H1 (cell line): Measurements from ENCODE around the gene HMG20A. TPM values are rescaled to one million over a fixed set of nuclear protein-coding genes. Genes with fewer than 3 reads are reported as not detected.

ENCODE experiments used
- EGR1 ChIP-seq: IDR thresholded peaks from 2 replicates; pipeline ENCODE4 v1.6.1; 2011; ENCODE audit warnings: low read depth, low read length, borderline replicate concordance
- EZH2 ChIP-seq: fragments of 200-600 bp; sonication (generic); IDR thresholded peaks from 2 replicates; pipeline ENCODE4 v1.7.1; 2012; ENCODE audit warnings: low read depth, mild to moderate bottlenecking, moderate library complexity, low read length, inconsistent platforms; ENCODE audit not compliant: severe bottlenecking
- NANOG ChIP-seq: IDR thresholded peaks from 2 replicates; pipeline ENCODE4 v1.6.1; 2011; ENCODE audit warnings: low read length, low read depth, mild to moderate bottlenecking, inconsistent platforms; ENCODE audit not compliant: insufficient read depth, poor library complexity, severe bottlenecking
- ZNF274 ChIP-seq: IDR thresholded peaks from 2 replicates; pipeline ENCODE4 v1.7.0; 2012; ENCODE audit warnings: low read length, borderline replicate concordance; ENCODE audit errors: extremely low read depth
- polyA plus RNA-seq, 7 experiments: library from polyadenylated mRNA; depleted of rRNA in 3 of 7; stranded (reverse) in 5 of 7; unstranded in 2 of 7; fragments of >200 nt in 5 of 7; fragments of 200-250 nt in 2 of 7; gene quantifications; 1 replicate in 5 of 7; 2 replicates in 1 of 7; 4 replicates in 1 of 7; pipeline versions ENCODE4 v1.2.1 to v1.2.3, GENCODE V29; 2011 to 2013; ENCODE audit warnings: missing spikeins in 2 of 7, mixed read lengths in 2 of 7
- total RNA-seq: library from RNA; stranded (reverse); fragmentation: NEBNext Ultra II Directional; extraction: Animal tissue kit (Norgen Biotek cat#: 25700); gene quantifications from 2 replicates; pipeline ENCODE4 v1.2.1, GENCODE V29; 2021

Gene HMG20A
- total and polyA plus RNA-seq, 2 of the 8 experiments (the other 6 are each of a cell fraction or from before 2014, with no cell fraction given): 52.1 to 59.7 TPM

DNA sequence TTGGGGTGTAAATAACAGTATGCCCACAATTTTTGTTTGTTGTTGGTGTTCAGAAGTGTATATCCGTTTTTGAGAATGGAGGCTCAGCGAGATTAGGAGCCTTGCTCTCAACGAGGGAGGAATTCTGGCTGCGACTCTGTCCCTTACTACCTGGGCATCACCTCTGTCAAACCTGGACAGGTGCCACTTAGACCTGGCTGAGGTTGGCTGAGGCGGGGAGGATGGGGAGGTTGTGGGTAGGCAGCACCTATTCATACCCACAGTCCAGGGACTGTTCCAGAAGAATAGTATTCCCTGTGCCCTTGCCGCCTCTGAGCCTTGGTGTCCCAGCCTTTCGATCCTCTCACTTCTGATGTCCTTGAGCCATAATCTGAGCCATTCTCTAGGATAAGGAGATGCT is 112.2 kb downstream of the HMG20A start (continued):
- no peak for TF ChIP-seq EZH2
- TF ChIP-seq EGR1: no peak
- no peak for TF ChIP-seq NANOG
- no peak for TF ChIP-seq ZNF274
